ENCODE results near the gene ZNF672.
"Not testable (repeated sequence)": the region's sequence is repeated elsewhere in the genome, so short reads cannot be mapped to it uniquely, and the experiment has no call there.

Gene ZNF672

GRCh38 chr1:248803501-248803900, 34.5 kb upstream of the ZNF672 start:
- H3K9ac ChIP-seq (ENCODE audit: low read depth in 1 of 2, low read length in 2 of 2); H3K9me3 ChIP-seq (ENCODE audit: control insufficient read depth in 1 of 2, low read length in 2 of 2); H3K36me3 ChIP-seq (ENCODE audit: control insufficient read depth in 1 of 2, insufficient read depth in 2 of 2, low read length in 2 of 2); H3K4me3 ChIP-seq (ENCODE audit: low read depth in 1 of 2, low read length in 2 of 2); H3K27me3 ChIP-seq (ENCODE audit: control insufficient read depth in 1 of 2, insufficient read depth in 2 of 2, low read length in 2 of 2); H3K27ac ChIP-seq (ENCODE audit: low read depth, low read length): not testable (repeated sequence)
- peaks cover 35 to 37% of the 10 kb centered on the region in 2 donors for H3K4me1 ChIP-seq (ENCODE audit: control insufficient read depth in 1 of 2, insufficient read depth in 2 of 2, low read length in 2 of 2)

GRCh38 chr1:248804771-248805681, 33.0 kb upstream of the ZNF672 start:
- no peak overlapping the region for H3K27ac ChIP-seq (ENCODE audit: low read depth, low read length)
- H3K4me1 ChIP-seq (ENCODE audit: control insufficient read depth in 1 of 2, insufficient read depth in 2 of 2, low read length in 2 of 2) = peaks cover 35 to 37% of the 10 kb centered on the region in 2 donors
- H3K9me3 ChIP-seq (ENCODE audit: control insufficient read depth in 1 of 2, low read length in 2 of 2) = no peaks in the 10 kb centered on the region
- no peaks in the 10 kb centered on the region for H3K36me3 ChIP-seq (ENCODE audit: control insufficient read depth in 1 of 2, insufficient read depth in 2 of 2, low read length in 2 of 2)
- peak overlapping the region; percentile 34 to 35 for H3K4me3 ChIP-seq (ENCODE audit: low read depth in 1 of 2, low read length in 2 of 2)
- H3K27me3 ChIP-seq (ENCODE audit: control insufficient read depth in 1 of 2, insufficient read depth in 2 of 2, low read length in 2 of 2) = no peaks in the 10 kb centered on the region
- H3K9ac ChIP-seq (ENCODE audit: low read depth in 1 of 2, low read length in 2 of 2) = no peak overlapping the region

GRCh38 chr1:248805876-248806275, 32.1 kb upstream of the ZNF672 start:
- no peak overlapping the region for H3K9ac ChIP-seq (ENCODE audit: low read depth in 1 of 2, low read length in 2 of 2)
- no peak overlapping the region for H3K27ac ChIP-seq (ENCODE audit: low read depth, low read length)
- H3K4me3 ChIP-seq (ENCODE audit: low read depth in 1 of 2, low read length in 2 of 2) = no peak overlapping the region
- H3K9me3 ChIP-seq (ENCODE audit: control insufficient read depth in 1 of 2, low read length in 2 of 2) = no peaks in the 10 kb centered on the region
- H3K4me1 ChIP-seq (ENCODE audit: control insufficient read depth in 1 of 2, insufficient read depth in 2 of 2, low read length in 2 of 2) = peaks cover 41 to 44% of the 10 kb centered on the region in 2 donors
- H3K27me3 ChIP-seq (ENCODE audit: control insufficient read depth in 1 of 2, insufficient read depth in 2 of 2, low read length in 2 of 2) = no peaks in the 10 kb centered on the region
- H3K36me3 ChIP-seq (ENCODE audit: control insufficient read depth in 1 of 2, insufficient read depth in 2 of 2, low read length in 2 of 2) = peaks cover under 1 to 3% of the 10 kb centered on the region in 2 donors

GRCh38 chr1:248807067-248807737, 30.8 kb upstream of the ZNF672 start:
- Histone ChIP-seq H3K4me3 (ENCODE audit: low read depth in 1 of 2, low read length in 2 of 2) (no peak overlapping the region), H3K4me1 (ENCODE audit: control insufficient read depth in 1 of 2, insufficient read depth in 2 of 2, low read length in 2 of 2) (peaks cover 44 to 45% of the 10 kb centered on the region in 2 donors), H3K9ac (ENCODE audit: low read depth in 1 of 2, low read length in 2 of 2) (no peak overlapping the region)

GRCh38 chr1:248808876-248809275, 29.1 kb upstream of the ZNF672 start:
- Histone ChIP-seq H3K4me3 (ENCODE audit: low read depth in 1 of 2, low read length in 2 of 2) (no peak overlapping the region), H3K9ac (ENCODE audit: low read depth in 1 of 2, low read length in 2 of 2) (no peak overlapping the region), H3K27me3 (ENCODE audit: control insufficient read depth in 1 of 2, insufficient read depth in 2 of 2, low read length in 2 of 2) (no peaks in the 10 kb centered on the region), H3K27ac (ENCODE audit: low read depth, low read length) (no peak overlapping the region), H3K36me3 (ENCODE audit: control insufficient read depth in 1 of 2, insufficient read depth in 2 of 2, low read length in 2 of 2) (peaks cover 11 to 31% of the 10 kb centered on the region in 2 donors), H3K9me3 (ENCODE audit: control insufficient read depth in 1 of 2, low read length in 2 of 2) (no peaks in the 10 kb centered on the region), H3K4me1 (ENCODE audit: control insufficient read depth in 1 of 2, insufficient read depth in 2 of 2, low read length in 2 of 2) (peaks cover 40% of the 10 kb centered on the region in 2 donors)

More at GRCh38 chr1:248807067-248807737, 30.8 kb upstream of the ZNF672 start:
- Histone ChIP-seq H3K36me3 (ENCODE audit: control insufficient read depth in 1 of 2, insufficient read depth in 2 of 2, low read length in 2 of 2) (peaks cover 4 to 14% of the 10 kb centered on the region in 2 donors), H3K27ac (ENCODE audit: low read depth, low read length) (no peak overlapping the region), H3K27me3 (ENCODE audit: control insufficient read depth in 1 of 2, insufficient read depth in 2 of 2, low read length in 2 of 2) (no peaks in the 10 kb centered on the region), H3K9me3 (ENCODE audit: control insufficient read depth in 1 of 2, low read length in 2 of 2) (no peaks in the 10 kb centered on the region)

GRCh38 chr1:248810000-248810726, 27.9 kb upstream of the ZNF672 start:
- no peaks in the 10 kb centered on the region for H3K27me3 ChIP-seq (ENCODE audit: control insufficient read depth in 1 of 2, insufficient read depth in 2 of 2, low read length in 2 of 2)
- H3K36me3 ChIP-seq (ENCODE audit: control insufficient read depth in 1 of 2, insufficient read depth in 2 of 2, low read length in 2 of 2) = peaks cover 21 to 44% of the 10 kb centered on the region in 2 donors
- H3K4me3 ChIP-seq (ENCODE audit: low read depth in 1 of 2, low read length in 2 of 2) = no peak overlapping the region
- no peak overlapping the region for H3K9ac ChIP-seq (ENCODE audit: low read depth in 1 of 2, low read length in 2 of 2)
- H3K9me3 ChIP-seq (ENCODE audit: control insufficient read depth in 1 of 2, low read length in 2 of 2) = no peaks in the 10 kb centered on the region
- no peak overlapping the region for H3K27ac ChIP-seq (ENCODE audit: low read depth, low read length)
- peaks cover 29 to 30% of the 10 kb centered on the region in 2 donors for H3K4me1 ChIP-seq (ENCODE audit: control insufficient read depth in 1 of 2, insufficient read depth in 2 of 2, low read length in 2 of 2)

GRCh38 chr1:248810727-248811513, 27.1 kb upstream of the ZNF672 start:
- peaks cover 22% of the 10 kb centered on the region in 2 donors for H3K4me1 ChIP-seq (ENCODE audit: control insufficient read depth in 1 of 2, insufficient read depth in 2 of 2, low read length in 2 of 2)
- H3K36me3 ChIP-seq (ENCODE audit: control insufficient read depth in 1 of 2, insufficient read depth in 2 of 2, low read length in 2 of 2) = peaks cover 27 to 52% of the 10 kb centered on the region in 2 donors

GRCh38 chr1:248811514-248812490, 26.2 kb upstream of the ZNF672 start:
- Histone ChIP-seq H3K36me3 (ENCODE audit: control insufficient read depth in 1 of 2, insufficient read depth in 2 of 2, low read length in 2 of 2) (peaks cover 36 to 60% of the 10 kb centered on the region in 2 donors), H3K27ac (ENCODE audit: low read depth, low read length) (no peak overlapping the region), H3K9ac (ENCODE audit: low read depth in 1 of 2, low read length in 2 of 2) (no peak overlapping the region), H3K4me1 (ENCODE audit: control insufficient read depth in 1 of 2, insufficient read depth in 2 of 2, low read length in 2 of 2) (peaks cover 13% of the 10 kb centered on the region in 2 donors), H3K27me3 (ENCODE audit: control insufficient read depth in 1 of 2, insufficient read depth in 2 of 2, low read length in 2 of 2) (no peaks in the 10 kb centered on the region), H3K4me3 (ENCODE audit: low read depth in 1 of 2, low read length in 2 of 2) (no peak overlapping the region), H3K9me3 (ENCODE audit: control insufficient read depth in 1 of 2, low read length in 2 of 2) (no peaks in the 10 kb centered on the region)

More at GRCh38 chr1:248810727-248811513, 27.1 kb upstream of the ZNF672 start:
- Histone ChIP-seq H3K4me3 (ENCODE audit: low read depth in 1 of 2, low read length in 2 of 2) (no peak overlapping the region), H3K9me3 (ENCODE audit: control insufficient read depth in 1 of 2, low read length in 2 of 2) (no peaks in the 10 kb centered on the region), H3K27me3 (ENCODE audit: control insufficient read depth in 1 of 2, insufficient read depth in 2 of 2, low read length in 2 of 2) (no peaks in the 10 kb centered on the region), H3K9ac (ENCODE audit: low read depth in 1 of 2, low read length in 2 of 2) (no peak overlapping the region), H3K27ac (ENCODE audit: low read depth, low read length) (no peak overlapping the region)
